Activated CD4-positive, CD25-positive, alpha-beta regulatory T cell treated with anti-CD3 and anti-CD28 coated beads, Interleukin-2, amount 50 U/mL, for 72 hours (primary cell): ENCODE data around the gene CSRNP2.
A peak's percentile ranks its signal among the peaks of the same experiment; 100 is the strongest.

Source experiments
- DNase-seq: peaks from one replicate; pipeline ENCODE4 v3.0.0; 2021

Gene CSRNP2

DNA sequence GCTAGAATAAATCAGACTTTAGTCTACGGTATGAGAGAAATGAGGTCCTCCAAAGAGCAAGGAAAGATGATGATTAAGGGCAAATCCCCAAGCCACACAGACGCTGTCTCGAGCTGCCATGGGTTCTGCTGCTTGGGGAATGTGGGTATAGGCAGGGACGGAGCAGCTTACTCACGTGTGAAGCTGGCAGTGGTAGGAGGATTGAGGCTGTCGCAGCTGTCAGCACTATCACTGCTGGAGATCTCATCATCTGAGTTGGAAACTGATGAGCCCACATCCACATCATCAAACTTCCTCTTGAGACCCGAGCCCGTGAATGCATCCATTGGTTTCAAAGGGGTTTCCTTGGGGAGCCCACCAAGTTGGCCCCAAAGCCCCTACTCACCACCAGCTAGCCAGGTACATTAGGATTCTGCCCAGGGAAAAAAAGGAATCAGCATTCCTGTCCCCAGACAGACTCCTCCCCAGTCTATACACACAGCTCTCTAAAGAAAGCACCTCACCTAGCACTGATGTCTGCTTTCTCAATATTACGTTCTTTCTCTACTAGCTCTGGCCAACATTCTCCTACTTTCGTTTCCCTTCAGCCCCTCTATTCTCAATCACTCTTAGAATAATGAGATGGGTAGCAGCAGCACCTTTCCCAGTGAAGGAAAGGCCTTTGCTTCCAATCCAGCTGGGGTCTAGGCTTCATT is 7.0 kb downstream of the CSRNP2 start:
- DNase-seq = no peak

DNA sequence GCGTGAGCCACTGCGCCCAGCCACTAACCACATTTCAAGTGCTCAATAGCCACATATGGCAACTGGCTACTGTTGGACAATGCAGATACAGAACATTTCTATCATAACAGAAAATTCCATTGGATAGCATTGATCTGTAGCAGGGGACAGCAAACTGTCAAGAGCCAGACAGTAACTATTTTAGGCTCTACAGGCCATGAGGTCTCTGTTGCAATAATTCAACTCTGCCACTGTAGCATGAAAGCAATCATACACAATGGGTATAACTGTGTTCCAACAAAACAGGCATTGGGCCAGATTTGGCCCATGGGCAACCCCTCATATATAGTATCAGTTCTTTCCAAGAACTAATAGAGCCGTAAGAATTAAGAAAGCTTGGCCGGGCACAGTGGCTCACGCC is 8.0 kb downstream of the CSRNP2 start:
- DNase-seq = no peak

DNA sequence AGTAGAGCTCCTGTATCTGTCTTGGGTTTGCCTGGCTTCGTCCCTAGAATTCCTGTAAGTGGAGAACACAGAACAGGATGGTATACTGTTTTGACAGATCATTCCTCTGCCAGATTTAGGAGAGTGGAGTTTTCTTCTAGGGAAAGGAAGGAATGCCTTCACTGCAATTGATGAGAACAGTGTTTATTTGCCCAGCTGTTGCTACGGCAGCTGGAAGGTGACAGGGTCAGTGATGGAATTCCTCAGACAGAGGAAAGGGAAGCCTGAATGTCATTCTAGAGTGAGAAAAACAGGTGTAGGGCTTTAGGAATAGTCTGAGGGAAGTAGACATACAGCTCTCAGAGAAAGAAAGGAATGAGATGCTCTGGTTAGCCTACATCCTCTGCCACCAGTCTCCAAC is 11.7 kb downstream of the CSRNP2 start:
- no peak for DNase-seq

DNA sequence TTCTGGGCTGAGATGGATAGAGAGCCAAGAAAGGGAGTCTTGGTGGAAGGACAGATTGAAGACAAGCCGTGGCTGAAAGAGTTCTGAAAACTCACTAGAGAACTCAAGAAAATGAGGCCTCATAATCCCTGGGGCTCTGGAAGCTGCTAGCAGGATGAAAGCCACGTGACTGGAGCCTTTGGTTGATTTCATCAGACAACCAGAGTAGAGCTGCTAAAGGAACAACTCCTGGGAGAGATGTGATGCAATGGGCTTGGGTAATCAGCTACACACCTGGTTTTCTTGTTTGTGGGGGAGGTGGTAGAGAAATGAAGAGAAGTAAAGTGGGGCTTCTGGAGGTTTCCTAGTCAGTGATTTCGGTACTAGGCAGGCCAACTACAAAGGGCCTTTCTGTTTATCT is 13.4 kb downstream of the CSRNP2 start:
- DNase-seq = no peak

DNA sequence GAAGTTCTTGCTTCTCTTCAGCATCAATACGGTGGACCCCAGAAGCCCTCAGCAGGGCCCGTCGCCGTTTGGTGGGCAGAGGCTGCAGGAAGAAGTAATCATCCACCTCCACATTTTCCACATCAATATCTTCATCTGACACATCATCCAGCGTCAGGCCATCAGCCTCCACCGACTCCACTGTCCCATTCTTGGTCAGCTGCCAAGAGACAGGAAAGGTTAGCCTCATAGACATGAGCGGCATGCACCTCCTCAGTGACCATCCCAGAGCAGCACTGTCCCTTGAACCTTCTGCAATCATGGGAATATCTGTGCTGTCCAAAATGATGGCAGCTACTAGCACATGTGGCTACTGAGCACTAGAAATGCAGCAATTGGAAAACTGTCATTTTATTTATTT is 15.6 kb downstream of the CSRNP2 start:
- no peak for DNase-seq

DNA sequence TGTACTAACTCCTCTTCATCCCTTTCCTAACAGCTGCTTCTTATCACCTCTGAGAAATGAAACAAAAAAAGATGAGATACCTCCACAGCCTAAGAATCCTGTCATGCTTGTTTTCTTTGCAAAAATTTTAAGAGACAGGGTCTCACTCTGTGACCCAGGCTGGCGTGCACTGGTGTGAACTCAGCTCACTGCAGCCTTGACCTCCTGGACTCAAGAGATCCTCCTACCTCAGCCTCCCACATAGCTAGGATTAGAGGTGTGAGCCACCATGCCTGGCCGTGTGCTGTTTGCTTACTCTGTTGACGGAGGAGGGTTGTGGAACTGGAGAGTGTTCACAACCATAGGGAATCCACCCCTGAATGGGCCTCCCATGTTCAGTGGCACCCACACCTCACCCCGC is 16.2 kb downstream of the CSRNP2 start:
- no peak for DNase-seq

DNA sequence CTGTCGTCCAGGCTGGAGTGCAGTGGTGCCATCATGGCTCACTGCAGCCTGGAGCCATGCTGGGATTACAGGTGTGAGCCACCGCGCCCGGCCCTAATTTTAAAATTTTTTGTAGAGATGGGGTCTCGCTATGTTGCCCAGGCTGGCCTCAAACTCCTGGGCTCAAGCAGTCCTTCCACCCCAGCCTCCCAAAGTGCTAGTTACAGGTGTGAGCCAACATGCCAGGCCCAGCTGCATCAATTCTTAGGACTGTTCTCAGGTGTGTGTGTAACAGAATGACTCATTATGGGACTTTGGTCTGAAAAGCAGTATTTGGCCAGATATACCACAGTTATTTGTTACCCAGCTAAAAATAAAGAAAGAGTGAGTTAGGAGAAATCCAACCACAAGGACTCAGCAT is 17.9 kb downstream of the CSRNP2 start:
- DNase-seq = no peak

DNA sequence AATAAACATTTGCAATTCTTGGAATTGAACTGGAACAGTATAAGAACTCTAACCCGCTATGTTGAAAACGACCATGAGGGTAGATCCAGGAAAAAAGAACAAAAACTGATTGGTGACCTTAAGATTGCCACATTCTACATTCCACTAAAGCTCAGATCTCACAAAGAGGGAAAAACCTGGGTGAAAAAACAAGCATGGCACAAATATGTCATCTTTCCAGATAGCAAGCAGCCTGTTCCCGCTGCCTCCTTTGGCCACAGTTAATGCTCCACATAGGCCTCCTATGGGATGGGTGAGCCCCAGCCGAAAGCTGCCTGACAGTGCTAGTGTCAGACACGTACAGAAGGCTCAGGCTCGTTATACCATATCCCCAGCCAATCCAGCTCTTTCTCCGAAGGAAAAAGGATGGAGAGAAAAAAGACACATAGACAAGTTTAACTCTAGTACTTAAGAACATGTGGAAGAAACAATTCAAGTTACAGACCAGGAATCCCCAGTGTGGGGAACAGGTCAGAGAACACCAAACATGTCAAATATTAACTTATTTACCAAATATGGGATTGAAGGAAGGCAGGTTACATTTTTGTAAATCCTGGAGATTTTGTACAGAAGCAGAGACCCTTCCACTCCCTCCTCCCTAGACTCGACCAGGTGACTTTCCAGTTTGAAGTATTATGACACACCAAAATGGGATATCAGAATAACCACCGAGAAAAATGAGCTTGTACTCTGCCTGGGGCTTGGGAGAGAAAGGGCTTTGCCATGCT is 20.6 kb downstream of the CSRNP2 start:
- DNase-seq = no peak

DNA sequence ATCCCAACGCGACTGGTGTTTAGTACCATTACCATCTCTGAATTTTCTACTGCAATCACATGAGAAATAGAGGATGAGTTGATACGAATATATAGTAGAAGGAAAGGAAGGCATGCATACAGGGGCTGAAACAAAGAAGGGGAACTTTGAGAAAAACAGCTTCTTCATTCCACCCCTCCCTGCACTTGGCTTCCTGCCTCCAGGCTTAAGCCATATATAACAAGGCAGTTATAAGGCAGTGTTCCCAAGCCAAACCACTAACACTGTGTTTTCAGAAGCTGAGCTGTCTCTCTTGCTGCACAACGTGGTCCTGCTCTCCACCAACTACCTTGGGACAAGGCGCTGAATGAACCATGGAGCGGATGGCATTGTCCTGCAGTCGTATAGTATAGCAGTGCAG is 24.3 kb downstream of the CSRNP2 start:
- DNase-seq = no peak

DNA sequence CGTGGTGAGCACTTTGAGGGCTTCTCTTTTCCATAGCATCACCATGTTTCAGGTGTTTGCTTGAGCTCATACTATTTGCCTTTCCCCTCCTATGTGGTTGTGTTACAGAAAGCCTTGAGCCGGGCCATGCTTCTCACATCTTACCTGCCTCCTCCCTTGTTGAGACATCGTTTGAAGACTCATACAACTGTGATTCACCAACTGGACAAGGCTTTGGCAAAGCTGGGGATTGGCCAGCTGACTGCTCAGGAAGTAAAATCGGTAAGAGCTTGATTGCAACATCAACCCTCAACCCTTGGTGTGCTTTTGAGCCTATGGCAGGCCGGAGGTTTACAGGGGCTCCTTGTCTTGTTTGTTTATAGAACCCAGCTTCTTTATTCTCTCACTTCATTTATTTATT is 27.2 kb downstream of the CSRNP2 start:
- DNase-seq = no peak

DNA sequence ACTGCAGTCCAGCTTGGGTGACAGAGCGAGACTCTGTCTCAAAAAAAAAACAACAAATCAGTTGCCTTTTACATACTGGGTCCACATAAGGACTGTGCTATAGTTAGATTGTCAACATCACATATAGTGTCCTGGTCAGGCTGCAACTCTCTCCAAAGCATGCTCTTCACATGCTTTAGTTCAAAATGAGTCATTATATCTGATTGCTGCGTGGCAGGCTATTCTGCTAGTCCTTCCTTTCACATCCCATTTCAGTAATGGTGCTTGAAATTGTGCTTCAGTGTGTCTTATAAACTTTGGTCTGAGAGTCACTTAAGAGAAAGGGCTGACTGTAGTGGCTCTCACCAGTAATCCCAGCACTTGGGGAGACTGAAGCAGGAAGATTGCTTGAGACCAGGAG is 28.3 kb downstream of the CSRNP2 start:
- DNase-seq = no peak

DNA sequence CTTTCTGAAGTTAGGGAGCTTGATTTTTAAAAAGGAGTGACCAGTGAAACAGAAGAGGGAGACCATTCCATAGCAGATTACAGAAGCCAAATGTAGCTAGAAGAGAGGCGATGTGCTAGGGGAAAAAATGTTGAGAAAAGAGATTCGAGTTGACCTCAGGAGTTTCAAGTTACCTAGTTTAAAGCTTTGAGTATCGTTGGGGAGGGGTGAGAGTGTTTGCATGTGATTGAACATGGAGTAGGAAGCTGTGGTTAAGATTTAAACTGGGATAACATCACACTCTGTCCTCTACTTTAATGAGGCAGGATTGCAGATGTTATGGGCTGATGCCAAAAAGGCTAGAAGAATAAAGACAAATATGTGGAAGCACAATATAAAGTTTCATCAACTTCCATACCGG is 31.6 kb downstream of the CSRNP2 start:
- no peak for DNase-seq

DNA sequence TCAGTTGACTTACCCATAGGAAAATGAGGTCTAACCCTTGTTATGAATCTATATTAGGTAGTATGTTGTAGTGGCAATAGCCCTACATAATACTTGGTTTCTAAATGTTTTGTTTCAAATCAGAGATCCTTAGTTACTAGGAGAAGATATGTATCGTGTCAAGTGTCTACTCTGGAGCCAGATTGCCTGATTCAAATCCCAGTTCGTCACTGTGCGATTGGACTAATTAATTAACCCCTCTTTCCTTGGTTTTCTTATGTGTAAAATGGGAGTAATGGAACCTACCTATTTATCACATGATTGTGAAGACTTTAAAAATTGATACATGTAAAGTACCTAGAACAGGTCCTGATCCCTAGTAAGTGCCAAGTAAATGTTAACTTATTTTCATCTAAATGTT is 33.9 kb downstream of the CSRNP2 start:
- no peak for DNase-seq

DNA sequence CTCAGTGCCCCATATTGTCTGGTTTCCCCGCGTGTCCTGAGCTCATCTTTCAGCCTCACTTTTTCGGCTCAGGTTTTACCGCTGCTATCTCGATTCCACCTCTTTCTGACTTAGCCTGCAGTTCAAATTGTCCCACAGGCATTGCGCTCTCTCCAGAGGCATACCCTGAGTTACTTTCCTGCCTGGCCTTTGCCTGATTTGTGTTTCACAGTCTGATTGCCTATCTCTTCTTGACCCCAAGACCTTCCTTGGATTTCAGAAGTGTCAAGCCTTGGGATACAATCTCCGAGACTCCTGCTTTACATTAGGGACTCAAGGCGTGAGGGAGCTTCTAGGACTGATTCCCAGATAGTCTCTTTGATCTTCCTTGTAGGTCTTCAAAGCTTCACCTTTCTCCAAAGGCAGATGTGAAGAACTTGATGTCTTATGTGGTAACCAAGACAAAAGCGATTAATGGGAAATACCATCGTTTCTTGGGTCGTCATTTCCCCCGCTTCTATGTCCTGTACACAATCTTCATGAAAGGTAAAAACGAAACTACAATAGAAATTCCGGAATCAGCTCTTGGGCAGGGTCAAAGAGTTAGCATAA is 34.6 kb downstream of the CSRNP2 start:
- no peak for DNase-seq

DNA sequence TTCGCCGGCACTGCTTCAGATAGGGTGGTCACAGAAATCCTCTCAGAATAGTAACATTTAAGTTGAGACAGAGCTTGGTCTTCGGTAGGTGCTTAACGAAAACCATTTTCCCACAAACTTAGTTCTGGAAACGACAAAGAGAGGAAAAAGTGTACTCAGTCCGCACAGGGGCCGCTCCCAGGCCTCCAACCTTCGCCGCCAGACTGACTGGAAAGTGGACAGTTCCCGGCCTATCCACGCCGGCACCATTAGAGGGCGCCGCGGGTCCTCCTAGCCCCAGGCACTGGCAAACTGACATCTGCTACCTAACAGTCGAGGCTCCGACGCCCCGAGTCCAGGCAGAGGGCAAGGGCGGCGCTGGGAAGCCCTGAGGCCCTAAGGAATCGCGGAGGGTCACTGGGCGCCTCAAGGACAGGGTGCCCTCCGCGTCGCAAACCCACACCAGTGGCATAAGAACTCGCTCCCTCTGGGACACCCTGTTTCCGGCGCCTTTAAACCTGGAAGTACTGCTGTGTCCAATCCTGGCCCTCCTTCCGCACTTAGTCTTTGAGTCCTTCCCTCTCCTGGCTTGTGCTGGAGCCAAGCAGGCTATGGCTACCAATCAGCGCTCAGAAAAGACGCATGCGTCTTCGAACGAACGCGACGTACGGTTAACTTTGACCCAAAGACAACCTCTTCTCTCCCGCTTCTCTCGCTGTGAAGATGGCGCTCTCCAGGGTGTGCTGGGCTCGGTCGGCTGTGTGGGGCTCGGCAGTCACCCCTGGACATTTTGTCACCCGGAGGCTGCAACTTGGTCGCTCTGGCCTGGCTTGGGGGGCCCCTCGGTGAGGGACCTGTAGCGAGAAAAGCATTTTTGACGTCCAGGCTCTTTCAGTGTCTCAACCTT is 35.5 kb downstream of the CSRNP2 start, which contains the start of gene LETMD1:
Gene LETMD1 (plus strand): TSS at position 673 of the 886 bp plus-strand sequence. CDS start 30 bp downstream, at position 703.
- DNase-seq = peak; percentile 86

DNA sequence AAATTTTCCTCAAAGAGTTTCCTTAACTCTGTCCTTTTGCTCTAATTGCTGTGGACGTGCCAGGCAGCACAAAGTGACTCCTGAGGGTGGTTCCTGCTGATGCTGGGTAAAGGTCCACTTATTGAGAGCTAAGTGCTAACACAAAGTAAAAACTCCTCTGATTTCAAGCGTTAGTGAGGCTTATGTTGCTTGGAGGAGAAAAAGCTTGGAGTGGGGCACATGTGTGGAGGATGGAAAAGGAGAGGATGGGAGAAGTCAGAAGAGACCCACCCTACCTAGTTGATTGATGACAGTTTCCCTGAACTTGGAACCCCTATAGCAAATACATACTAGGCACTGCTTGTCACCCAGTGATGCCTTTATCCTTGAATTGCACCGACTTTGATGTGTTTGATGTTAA is 47.1 kb downstream of the CSRNP2 start:
- DNase-seq = no peak

DNA sequence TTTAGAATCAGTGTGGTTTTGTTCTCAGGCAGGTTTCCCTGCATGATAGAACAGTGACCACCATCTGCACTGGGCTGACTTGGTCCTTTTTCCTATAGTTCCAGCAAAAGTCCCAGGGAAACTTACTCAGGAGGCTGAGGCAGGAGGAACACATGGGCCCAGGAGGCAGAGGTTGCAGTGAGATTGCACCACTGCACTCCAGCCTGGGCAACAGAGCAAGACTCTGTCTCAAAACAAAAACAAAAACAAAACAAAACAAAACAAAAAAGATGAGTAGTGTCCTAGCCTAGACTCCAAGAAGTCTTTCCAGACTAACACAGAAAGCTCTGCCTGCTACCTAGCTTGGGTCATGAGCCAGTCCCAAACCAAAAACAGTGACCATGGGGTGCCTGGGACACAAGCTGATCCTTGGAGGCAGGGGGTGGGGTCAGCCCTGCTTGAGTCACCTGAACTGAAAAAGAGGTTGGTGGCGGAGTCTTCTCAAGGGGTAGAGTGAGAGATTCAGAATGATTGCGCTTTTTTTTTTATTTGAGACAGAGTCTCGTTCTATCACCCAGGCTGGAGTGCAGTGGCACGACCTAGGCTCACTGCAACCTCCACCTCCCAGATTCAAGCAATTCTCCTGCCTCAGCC is 49.8 kb downstream of the CSRNP2 start:
- DNase-seq = no peak

DNA sequence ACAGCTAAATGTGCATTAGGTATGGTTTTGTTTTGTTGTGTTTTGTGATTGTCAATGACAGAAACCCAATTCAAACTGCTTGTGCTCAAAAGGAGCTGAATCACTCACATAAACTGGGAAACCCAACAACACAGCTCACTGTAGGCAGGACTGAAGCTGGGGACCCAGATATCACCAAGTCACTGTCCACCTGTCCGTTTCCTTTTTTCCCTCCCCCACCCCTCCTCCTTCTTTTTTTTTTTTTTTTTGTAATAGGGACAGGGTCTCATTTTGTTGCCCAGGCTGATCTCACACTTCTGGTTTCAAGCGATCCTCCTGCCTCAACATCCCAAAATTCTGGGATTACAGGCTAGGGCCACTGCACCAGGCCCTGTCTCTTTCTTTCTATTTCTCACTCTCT is 50.3 kb downstream of the CSRNP2 start:
- DNase-seq = no peak

DNA sequence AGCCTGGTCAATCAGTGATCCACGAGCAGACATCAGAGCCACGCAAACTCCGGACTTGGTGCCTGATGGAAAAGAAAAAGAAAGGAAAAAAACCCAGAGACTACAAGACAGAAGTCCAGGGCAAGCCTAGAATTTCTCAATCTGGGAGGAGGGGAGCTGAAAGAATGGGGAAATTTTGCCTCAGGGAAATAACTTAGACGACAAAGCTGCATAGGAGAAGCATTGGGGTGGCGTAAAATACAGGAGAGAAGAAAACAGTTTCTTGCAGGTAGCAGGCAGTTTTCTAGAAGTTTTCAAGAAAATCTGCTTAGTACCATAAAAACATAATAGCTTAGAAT is 54.6 kb downstream of the CSRNP2 start:
- DNase-seq = no peak

DNA sequence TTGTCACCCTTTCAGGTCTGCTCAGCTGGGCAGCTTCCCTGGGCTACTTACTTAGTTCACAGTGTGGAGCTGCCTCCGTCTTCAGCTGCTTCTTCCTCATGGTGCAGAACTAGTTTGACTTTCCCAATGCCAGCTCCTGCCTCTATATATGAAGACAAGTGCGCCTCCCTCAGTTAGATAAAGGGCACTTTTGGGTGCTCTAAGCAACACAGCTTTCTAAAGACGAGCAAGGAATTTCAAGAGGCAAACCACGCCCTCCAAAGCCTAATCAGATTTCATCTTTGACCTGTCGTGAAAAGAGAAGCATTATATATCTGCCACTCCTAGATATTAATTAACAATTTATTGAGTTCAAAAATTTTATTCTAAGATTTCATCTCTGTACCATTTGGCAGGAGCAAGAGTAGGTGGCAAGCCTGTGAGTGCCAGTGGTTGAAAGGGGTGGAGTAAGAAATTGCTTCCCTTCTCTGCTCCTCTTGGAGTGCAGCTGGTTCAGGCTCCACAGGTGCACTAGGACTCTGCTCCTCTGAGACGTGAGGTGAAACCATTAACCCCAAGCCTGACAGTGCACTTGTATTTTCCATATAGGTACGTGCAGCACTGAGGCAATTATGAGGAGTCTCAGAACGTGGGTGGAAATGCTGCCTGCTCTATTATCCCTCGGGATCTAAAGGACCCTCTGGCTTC is 55.1 kb downstream of the CSRNP2 start:
- no peak for DNase-seq

DNA sequence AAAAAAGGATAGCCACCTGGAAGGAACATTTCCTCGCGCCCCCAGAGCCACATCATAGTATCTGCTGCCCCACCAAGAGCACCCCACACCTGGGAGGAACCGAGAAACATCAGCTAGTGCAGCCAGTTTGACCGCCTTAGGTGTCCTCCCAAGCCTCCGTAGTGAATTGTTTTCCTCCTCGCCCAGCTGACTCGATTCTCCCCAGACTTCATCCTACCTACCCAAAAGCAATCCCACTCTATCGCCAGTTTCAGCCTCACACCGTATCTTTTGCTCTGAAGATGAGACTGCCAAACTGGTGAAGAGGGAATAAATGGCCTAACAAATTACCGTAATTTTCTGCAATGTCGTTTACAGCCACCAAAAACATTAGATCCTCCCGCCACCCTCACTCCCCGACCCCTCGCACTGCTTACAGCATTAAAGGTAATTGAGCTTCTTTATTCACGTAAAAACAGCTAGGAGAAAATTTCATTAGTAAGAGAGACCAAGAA is 56.0 kb downstream of the CSRNP2 start:
- no peak for DNase-seq
